ENCODE data around the gene MARCHF11. TPM values are rescaled to one million over a fixed set of nuclear protein-coding genes. Genes with fewer than 3 reads are reported as not detected.

Gene MARCHF11
- total RNA-seq, 2 experiments from 2014 or later, result not detected

GRCh38 chr5:16120579-16120978 is 59.0 kb downstream of the MARCHF11 start:
- Histone ChIP-seq H3K27ac (ENCODE audit: low read depth in 1 of 2, low read length in 2 of 2) (no peak overlapping the region), H3K9me3 (ENCODE audit: control insufficient read depth in 1 of 2, insufficient read depth in 1 of 2, low read length in 2 of 2) (peaks cover 0 to 3% of the 10 kb centered on the region in 2 experiments), H3K27me3 (ENCODE audit: control insufficient read depth in 1 of 2, insufficient read depth in 2 of 2, low read length in 2 of 2) (no peaks in the 10 kb centered on the region), H3K4me1 (ENCODE audit: insufficient read depth, low read length) (no peaks in the 10 kb centered on the region), H3K4me3 (ENCODE audit: low read length) (no peak overlapping the region), H3K36me3 (ENCODE audit: insufficient read depth, low read length) (no peaks in the 10 kb centered on the region)
- no peak for TF ChIP-seq CTCF (IDR thresholded peaks at IDR 0.05)
- H3K4me3 Mint-ChIP-seq, result no peak overlapping the region
- intact Hi-C loops (cut with DNase I, micrococcal nuclease), result no loop called here
- ChIA-PET CTCF (no interaction called here), POLR2A (no interaction called here)
- peaks cover 11% of the 10 kb centered on the region for H3K9me3 Mint-ChIP-seq
- ATAC-seq (ENCODE audit: poor library complexity) (no peak), DNase-seq (no peak)
- no peaks in the 10 kb centered on the region for H3K27me3 Mint-ChIP-seq
- no peaks in the 10 kb centered on the region for H3K36me3 Mint-ChIP-seq (ENCODE audit: low read depth)
- no peak overlapping the region for H3K27ac Mint-ChIP-seq
- no peaks in the 10 kb centered on the region for H3K4me1 Mint-ChIP-seq (ENCODE audit: low read depth)

GRCh38 chr5:16119790-16120189 is 59.8 kb downstream of the MARCHF11 start:
- DNase-seq (no peak), ATAC-seq (ENCODE audit: poor library complexity) (no peak)
- Histone ChIP-seq H3K27me3 (ENCODE audit: control insufficient read depth in 1 of 2, insufficient read depth in 2 of 2, low read length in 2 of 2) (no peaks in the 10 kb centered on the region), H3K36me3 (ENCODE audit: insufficient read depth, low read length) (no peaks in the 10 kb centered on the region), H3K27ac (ENCODE audit: low read depth in 1 of 2, low read length in 2 of 2) (no peak overlapping the region), H3K4me1 (ENCODE audit: insufficient read depth, low read length) (no peaks in the 10 kb centered on the region), H3K4me3 (ENCODE audit: low read length) (no peak overlapping the region), H3K9me3 (ENCODE audit: control insufficient read depth in 1 of 2, insufficient read depth in 1 of 2, low read length in 2 of 2) (peaks cover 0 to 3% of the 10 kb centered on the region in 2 experiments)
- ChIA-PET CTCF (no interaction called here), POLR2A (no interaction called here)
- H3K27ac Mint-ChIP-seq, result no peak overlapping the region
- peaks cover 11% of the 10 kb centered on the region for H3K9me3 Mint-ChIP-seq
- no peaks in the 10 kb centered on the region for H3K27me3 Mint-ChIP-seq
- H3K4me1 Mint-ChIP-seq (ENCODE audit: low read depth), result no peaks in the 10 kb centered on the region
- no peak overlapping the region for H3K4me3 Mint-ChIP-seq
- intact Hi-C loops (cut with DNase I, micrococcal nuclease), result no loop called here
- TF ChIP-seq CTCF (IDR thresholded peaks at IDR 0.05), result no peak
- no peaks in the 10 kb centered on the region for H3K36me3 Mint-ChIP-seq (ENCODE audit: low read depth)

GRCh38 chr5:16115140-16115539 is 64.5 kb downstream of the MARCHF11 start:
- H3K9me3 ChIP-seq (ENCODE audit: control insufficient read depth in 1 of 2, insufficient read depth in 1 of 2, low read length in 2 of 2), result peaks cover 0 to 9% of the 10 kb centered on the region in 2 experiments
- peaks cover 10% of the 10 kb centered on the region for H3K9me3 Mint-ChIP-seq
- no peak for ATAC-seq (ENCODE audit: poor library complexity)
- no peaks in the 10 kb centered on the region for H3K4me1 ChIP-seq (ENCODE audit: insufficient read depth, low read length)
- ChIA-PET CTCF (no interaction called here), POLR2A (no interaction called here)
- no peak overlapping the region for H3K4me3 Mint-ChIP-seq
- no peaks in the 10 kb centered on the region for H3K27me3 ChIP-seq (ENCODE audit: control insufficient read depth in 1 of 2, insufficient read depth in 2 of 2, low read length in 2 of 2)
- no peaks in the 10 kb centered on the region for H3K36me3 ChIP-seq (ENCODE audit: insufficient read depth, low read length)
- DNase-seq, result no peak
- TF ChIP-seq CTCF (IDR thresholded peaks at IDR 0.05), result no peak
- H3K27ac ChIP-seq (ENCODE audit: low read depth in 1 of 2, low read length in 2 of 2), result no peak overlapping the region
- no peaks in the 10 kb centered on the region for H3K4me1 Mint-ChIP-seq (ENCODE audit: low read depth)
- H3K4me3 ChIP-seq (ENCODE audit: low read length), result no peak overlapping the region
- intact Hi-C loops (cut with DNase I, micrococcal nuclease), result no loop called here
- no peak overlapping the region for H3K27ac Mint-ChIP-seq
- no peaks in the 10 kb centered on the region for H3K27me3 Mint-ChIP-seq
- no peaks in the 10 kb centered on the region for H3K36me3 Mint-ChIP-seq (ENCODE audit: low read depth)

Measured in CD4-positive, alpha-beta T cell (primary cell).